Esophagus muscularis mucosa (tissue), 3 donors: Measurements from ENCODE around the gene POC1A.

Experiments used
- EP300 ChIP-seq: sonication (generic); formaldehyde crosslinking; IDR thresholded peaks from one replicate; pipeline ENCODE4 v1.6.1; 2017; ENCODE audit warnings: antibody characterized with exemption
- POLR2A ChIP-seq: fragments of 450-650 bp; IDR thresholded peaks from one replicate; pipeline ENCODE4 v1.6.1; 2017; ENCODE audit warnings: antibody characterized with exemption, moderate library complexity, mild to moderate bottlenecking, low read depth
- POLR2AphosphoS5 ChIP-seq, 2 donors: sonication (generic); formaldehyde crosslinking; IDR thresholded peaks; one replicate each; pipeline ENCODE4 v1.6.1; 2017; ENCODE audit warnings: antibody characterized with exemption in 2 of 2

- no peak for TF ChIP-seq EP300
- TF ChIP-seq POLR2AphosphoS5 (IDR thresholded peaks at IDR 0.05), result no peak
- no peak for TF ChIP-seq POLR2A
Observed at GRCh38 chr3:52055537-52056351, 98.5 kb downstream of the POC1A start.
